HPDE6-E6E7 (cell line): ENCODE measurements around the gene GLRX.

ENCODE experiments used
- DNase-seq: peaks from one replicate; pipeline ENCODE4 v3.0.0; 2011; ENCODE audit warnings: missing footprints; ENCODE audit errors: extremely low spot score

Gene GLRX

DNA sequence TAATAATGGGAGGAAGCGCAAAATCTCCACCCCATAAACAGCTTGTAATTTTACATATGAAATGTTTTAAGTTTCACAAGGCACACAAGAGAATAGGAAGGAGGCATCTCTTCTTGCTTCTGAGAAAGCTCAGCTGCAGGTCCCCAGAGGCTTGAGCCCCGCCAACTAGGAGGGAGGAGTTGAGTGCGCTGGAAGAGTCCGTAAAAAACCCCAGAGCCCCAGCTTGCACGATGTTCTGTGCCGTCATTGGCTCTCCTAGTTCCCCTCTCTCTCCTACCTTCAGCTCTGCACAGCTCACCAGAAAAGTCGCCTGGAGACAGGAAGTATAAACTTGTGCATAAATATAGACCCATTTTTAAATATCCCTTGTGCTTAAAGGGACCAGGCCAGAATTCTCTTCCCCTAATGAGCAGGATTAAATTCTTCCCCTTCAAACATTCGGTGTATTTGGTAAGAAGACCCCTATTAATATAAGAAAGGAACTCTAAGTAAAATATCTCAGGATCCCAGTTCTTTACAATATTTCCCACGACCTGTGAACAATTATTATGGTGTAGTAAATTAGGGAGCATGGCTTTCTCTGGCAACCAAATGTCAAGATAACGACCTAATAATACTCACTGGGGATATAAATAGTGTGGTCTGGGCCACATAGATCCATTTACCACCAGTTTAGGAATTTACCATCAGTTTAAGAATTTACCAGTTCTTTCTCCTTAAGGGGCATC is 13.7 kb downstream of the GLRX start:
- DNase-seq = no peak

DNA sequence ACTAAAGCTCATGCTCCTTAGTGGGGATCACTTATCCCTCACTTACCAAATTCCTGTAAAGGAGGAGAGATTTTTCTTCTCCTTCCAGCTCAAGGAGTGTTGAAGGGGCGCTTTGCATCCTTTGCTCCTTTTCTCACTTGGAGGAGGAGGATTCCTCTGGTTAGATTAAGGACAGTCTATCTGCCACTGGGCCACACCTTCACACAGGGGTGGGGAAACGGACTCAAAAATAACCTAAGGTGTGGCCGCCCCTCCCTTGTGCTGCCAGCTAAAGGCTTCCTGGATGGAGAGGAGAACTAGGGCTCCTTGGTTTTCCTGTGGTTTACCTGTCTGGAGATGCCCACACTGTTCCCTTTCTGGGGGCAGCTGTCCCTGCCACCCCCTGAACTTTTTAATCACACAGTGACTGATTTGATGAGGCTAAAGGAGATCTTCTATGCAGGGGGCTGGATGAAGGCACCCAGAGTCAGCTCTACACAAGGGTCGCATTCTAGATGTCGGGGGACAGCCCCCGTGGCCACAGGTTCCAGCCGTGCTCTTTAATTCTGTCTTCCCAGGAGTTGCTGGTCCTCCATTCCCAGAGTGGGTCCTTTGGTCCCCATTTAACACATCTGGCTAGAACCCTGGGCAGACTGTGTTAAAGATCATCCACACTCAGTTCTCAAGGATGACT is 14.4 kb downstream of the GLRX start:
- DNase-seq = no peak

DNA sequence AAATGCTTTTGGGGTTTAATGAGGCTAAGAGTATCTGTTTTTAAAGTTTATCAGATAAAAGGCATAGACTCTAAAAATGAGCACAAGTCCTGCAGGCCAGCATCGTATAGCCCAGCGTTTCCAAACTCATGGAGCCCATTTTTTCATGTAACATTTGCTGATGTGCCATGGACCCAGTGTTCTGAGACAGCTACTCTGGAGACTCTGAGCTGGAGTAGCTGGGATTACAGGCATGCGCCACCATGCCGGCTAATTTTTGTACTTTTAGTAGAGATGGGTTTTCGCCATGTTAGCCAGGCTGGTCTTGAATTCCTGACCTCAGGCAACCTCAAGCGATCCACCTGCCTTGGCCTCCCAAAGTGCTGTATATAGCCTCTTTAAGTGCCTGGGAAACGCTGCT is 15.8 kb downstream of the GLRX start:
- no peak for DNase-seq

DNA sequence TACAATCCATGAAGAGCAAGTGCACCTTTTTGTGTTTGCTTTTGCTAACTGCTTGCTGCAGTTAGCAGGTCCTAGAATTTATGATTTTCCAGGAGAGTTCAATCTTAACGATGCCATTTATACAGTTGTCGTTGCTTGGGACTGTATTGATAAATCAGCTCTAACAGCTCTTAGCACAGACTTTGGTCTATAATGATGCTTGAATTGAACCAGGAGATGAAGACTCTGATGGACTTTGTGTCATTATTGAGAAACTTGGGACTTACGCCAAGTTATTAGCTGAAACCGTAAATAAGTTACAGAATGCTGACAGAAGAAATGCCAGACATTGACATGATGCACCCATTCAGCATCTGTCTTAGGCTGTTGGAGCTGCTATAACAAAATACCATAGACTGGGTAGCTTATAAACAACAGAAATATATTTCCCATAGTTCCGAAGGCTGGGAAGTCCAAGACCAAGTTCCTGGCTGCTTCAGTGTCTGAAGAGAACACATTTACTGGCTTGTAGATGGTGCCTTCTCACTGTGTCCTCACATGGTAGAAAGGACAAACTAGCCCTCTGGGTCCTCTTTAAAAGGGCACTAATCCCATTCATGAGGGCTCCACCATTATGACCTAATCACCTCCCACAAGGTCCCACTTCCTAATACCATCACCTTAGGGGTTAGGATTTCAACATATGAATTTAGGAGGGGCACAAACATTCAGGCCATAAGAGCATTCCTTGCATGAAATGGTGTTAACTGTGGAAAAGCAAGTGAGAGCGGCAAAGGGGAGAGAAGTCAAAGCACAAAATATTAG is 17.6 kb downstream of the GLRX start:
- DNase-seq = no peak

DNA sequence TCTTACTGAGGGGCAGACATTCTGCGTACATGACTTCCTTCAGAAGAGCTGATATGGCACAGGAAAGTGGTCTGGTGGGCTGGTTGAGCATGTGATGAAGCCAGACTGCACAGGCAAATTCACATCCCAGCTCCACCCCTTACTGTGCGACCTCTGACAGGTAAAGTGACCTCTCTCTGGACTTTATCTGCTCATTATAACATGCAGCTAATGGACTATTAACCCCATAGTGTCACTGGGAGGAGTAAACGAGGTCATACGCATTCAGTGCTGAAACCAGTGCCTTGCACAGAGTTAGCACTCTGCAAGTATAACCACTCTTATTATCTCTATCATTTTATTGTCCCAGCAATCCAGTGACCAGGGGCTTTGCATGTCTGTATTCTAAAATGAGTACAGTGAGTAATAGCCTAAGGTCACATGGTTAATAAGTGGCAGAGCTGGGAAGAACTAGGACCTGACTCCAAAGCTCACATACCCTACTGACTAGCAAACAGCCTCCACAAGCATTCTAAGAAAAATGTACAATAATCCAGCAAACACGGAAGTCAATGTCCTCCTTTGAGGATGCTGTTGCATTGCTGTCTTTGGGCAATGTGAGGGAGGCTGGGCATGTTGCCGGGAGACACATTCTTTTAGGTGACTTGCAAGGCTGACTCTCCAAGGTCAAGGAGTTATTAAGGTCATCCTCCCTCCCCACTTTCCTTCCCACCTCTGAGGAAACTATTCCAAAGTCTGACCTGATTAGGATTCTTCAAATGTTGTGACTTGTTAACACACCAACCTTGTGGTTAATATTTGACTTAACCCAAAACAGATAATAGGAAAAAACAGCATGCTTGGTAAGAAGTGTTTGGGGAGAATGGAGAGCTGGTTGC is 19.0 kb downstream of the GLRX start:
- DNase-seq = no peak

DNA sequence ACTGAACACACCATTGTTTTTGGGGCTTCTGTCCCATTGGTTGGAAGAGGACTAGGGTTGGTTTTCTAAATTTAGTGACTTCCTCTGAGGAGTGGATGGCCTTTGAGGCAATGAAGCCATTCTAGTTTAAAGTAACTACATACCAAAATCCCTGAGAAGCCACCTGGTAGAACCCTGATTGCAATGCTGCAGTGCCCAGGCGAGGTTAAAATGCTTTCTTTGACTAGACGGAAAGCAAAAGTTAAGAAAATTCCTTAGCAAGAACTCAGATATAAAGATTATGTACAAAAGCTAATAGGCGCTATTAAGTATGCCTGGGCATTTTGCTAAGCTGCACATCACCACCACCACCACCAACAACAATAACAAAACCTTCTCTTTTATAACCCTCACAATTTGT is 20.6 kb downstream of the GLRX start:
- no peak for DNase-seq

DNA sequence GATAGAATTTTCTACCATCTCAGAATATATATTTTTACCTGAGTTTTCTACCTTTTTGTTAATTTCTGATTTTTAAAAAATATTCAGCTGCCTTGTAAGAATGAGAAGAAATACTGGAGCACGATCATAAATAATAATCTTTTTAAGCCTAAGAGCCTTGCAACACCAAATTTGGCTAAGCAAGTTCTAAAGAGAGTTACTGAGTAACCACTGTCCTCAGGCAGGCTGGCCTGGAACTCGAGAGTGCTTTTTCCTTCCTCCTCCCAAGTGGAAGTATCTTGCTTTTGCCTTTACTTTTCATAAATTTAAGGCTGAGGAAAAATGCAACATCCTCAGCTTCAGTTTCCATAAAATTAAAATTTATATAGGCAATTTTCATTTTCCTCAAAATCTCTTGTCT is 21.0 kb downstream of the GLRX start:
- no peak for DNase-seq

DNA sequence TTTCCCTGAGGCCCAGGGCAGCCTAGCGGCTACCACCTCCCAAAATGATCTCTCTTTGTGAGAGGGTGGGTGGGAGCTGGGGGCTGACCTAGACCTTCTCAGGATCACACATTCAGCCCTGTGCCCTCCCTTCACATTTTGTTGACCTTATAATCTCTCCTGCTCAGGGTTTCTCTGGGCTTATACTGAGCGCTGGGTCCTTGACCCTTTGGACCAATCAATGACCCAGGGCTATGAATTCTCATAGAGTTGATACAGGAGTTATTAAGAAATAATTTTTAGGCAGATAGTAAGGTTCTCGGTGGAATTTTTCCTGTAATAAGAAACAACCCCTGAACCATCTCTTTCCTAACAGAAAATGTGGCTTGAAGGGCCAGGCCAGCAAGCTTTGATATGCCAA is 22.0 kb downstream of the GLRX start:
- DNase-seq = no peak

DNA sequence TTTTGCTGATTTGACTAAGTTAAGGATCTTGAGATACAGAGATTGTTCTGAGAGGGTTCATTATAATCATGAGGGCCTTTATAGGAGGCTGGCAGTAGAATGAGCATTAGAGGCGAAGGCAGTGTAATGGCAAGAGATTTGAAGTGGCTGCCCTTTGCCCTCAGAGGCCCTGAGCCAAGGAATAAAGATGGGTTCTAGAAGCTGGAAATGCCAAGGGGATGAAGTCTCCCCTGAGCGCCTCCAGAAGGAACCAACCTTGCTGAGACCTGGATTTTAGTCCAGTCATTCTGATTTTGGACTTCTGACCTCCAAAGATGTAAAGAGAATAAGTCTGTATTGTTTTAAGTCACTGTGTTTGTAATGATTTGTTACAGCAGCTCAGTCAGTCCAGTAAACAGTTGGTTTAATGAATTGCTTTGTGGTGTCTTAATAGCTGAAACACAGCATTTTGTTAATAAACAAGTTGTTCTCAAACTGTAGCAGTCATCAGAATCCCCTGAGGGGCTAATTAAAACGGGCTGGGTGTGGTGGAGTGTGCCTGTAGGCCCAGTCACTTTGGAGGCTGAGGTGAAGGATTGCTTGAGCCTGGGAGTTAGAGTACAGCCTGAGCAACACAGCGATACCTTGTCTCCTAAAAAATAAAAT is 23.2 kb downstream of the GLRX start:
- DNase-seq = no peak

DNA sequence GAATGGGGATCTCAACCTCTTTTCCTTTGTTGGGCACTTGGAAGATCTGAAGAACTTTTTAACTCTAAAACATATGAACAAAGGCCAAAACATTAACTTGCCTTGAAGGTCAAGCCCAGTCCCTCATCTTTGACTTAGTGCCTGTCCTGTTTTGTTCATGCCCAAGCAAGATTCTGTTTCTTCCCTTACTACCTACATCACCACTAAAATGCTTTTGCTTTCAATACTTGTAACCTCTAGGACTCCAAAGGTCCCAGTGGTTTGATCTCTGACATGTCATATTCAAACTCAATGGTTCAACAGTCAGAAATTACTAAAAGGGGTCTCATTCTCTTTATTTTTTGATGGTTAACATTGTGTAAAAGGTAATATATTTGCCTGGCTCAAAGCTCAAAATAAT is 24.0 kb downstream of the GLRX start:
- no peak for DNase-seq

DNA sequence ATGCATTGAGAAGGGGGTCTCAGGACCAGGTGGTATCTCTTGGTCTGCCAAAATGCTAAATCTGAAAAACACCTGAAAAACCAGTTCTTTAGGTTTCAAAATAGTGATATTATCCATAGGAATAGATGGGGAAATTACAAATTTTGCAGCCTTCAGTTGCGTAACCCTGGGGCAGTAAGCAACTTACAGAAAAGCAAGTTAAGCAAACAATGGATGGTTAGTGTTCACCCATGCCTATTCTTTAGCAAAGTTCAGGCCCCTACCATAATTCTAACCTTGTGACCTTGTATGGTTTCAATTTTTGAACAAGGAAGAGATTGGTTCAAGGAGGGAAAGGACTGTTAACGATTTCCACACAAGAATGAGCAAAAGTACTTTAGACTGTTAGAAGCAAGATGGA is 24.5 kb downstream of the GLRX start:
- DNase-seq = no peak

DNA sequence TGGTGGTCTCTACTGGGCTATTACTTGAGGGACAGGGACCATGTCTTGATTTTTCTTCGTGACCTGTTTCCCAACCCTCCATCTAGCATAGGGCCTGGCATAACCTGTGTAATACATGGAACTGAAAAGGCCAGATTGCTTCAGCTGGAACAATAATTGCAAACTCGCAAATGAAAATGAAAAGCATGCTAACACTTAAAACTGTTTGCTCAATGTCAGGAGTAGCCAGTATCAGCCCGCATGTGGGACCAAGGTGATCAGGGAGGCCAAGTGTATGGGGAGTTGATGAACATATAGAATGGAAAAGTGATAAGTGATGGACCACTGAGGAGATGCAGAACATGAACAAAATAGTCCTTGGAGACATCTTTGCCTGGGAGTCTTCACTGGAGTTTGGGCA is 25.2 kb downstream of the GLRX start:
- DNase-seq = no peak

DNA sequence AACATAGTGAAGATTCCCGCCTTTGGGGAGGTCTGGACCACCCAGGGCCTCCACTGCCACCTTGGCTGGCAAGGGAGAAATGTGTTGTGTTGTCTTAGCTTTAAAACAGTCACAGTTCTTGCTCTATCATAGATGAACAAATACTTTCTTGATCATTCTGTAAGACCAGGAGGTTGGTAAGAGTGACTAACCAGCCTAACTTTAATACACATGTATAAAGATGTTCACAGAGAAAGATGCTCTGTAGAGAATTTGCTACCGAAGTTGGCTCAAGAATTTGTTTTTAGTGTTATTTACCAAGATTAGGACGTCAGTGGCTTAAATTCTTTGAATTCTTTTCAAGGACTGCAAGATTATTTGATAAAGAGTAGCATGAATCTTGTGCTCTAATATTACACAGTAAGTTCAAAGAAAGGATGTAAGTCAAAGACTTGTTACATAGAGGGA is 28.4 kb downstream of the GLRX start:
- DNase-seq = no peak

DNA sequence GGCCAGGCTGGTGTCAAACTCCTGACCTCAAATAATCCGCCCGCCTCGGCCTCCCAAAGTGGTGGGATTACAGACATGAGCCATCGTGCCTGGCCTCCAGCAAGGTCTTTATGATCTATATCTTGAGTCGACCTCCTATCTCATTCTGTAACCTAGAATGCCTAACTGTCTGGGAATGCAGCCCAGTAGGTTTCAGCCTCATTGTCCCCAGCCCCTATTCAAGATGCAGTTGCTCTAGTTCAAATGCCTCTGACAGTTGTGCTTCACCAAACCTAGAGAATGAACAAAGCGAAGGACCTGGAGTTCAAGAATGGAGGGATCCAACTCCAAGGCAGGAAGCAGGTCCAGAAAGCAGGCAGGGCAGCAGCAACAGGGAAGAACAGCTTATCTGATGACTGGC is 30.8 kb downstream of the GLRX start:
- DNase-seq = no peak

DNA sequence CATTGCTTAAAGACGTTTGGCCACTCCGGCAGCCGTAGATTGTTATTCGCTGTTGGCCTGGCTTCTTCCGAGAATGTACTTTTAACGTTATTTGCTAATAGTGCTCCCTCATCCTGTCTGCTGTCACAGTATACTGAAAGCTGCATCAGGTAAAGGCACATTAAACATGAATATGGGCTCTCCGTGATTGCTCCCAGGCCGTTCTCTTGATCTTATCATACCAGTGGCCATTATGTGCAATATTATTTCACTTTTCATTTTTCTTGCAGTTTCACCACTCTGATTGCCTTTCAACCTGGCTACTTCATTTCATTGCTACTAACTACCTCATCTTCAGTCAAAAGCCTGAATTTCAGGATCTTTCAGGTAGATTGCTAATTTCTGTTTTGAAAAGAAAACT is 34.0 kb downstream of the GLRX start:
- DNase-seq = no peak

DNA sequence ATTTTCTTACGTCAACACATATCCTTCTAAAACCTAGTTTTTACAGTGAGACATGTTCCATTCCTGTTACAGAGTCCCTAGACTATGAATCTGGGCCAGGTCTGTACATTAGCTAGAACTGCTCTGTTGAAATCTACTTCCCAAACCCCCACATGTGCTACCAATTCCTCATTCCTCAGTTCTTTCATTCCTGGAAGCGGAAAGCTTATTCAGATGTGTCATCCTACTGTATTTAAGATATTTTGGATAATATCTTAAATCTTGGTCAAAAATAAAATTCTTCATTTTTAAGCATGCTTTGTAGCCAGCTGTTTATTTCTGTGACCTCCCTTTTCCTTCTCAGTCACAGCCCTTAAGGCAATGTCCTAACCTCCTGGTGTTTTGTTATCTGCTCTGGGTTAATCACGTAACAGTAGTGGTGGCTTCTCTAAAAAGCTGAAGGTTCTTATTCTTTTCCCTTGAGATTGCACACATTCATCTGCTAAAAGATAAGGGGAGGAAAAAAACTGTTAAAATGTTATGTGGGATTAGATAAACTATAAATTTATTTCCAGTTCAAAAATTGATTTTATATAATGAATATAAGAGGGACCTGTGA is 35.6 kb downstream of the GLRX start:
- DNase-seq = no peak

DNA sequence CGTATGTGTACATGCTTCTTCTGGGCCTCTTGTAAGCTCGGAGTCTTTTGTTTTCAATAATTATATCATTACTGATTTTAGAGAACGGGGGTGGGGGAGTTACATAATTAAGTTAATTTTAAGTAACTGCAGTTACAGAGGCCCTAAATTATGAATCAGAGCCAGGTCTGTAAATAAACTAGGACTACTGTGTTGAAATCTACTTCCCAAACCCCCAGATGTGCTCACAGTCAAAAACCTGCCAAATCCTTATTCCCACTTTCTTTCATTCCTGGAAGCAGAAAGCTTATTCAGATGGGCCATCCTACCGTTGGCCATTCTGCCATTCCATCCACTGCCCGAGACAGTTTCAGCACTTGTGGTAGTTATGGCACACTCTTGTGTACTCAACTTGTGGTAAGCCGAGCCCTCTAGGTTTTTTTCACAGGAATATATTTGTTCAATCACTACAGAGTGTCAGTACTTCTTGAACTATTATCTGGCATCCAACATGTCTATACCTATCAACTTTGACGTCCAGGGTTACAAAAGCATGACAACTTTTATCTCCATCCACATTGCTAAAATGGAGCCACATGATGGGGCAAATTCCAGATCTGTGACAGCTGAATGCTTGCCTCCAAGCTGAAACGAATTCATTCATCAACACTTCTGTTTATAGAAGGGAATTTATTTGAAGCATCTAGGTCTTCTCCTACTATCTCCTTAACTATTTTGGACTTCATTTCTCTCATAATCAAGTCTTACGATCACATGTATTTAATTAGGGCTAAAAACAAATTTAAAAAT is 37.8 kb downstream of the GLRX start:
- no peak for DNase-seq

DNA sequence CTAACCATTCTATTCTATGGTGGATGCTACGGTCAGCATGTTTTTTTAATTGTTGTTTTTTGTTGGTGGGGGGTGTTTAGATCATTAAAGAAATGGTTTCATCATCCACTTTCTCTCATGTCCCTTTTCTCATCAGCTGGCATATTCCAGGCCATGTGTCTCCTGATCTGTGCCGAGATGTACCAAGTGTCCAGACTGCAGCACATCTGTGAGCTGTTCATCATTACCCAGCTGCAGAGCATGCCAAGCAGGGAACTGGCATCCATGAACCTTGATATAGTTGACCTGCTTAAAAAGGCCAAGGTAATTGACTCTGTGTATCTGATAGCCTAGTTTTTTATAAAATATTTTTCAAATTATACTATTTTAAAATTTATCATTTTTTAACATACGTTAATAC is 38.9 kb downstream of the GLRX start:
- DNase-seq = no peak

DNA sequence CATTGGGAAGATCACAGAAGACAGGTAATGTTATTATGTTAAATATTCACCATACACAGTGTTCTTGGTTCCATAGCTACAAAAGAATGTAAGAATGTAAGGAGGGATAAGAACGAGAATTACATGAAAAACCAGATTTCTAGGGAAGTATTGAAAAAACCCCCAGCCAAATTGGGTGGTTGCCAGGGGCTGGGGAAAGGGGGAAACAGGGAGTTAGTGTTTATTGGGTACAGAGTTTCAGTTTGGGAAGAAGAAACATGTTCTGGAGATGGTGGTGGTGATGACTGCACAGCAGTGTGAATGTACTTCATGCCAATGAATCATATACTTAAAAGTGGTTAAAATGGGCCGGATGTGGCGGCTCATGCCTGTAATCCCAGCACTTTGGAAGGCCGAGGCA is 40.3 kb downstream of the GLRX start:
- no peak for DNase-seq

DNA sequence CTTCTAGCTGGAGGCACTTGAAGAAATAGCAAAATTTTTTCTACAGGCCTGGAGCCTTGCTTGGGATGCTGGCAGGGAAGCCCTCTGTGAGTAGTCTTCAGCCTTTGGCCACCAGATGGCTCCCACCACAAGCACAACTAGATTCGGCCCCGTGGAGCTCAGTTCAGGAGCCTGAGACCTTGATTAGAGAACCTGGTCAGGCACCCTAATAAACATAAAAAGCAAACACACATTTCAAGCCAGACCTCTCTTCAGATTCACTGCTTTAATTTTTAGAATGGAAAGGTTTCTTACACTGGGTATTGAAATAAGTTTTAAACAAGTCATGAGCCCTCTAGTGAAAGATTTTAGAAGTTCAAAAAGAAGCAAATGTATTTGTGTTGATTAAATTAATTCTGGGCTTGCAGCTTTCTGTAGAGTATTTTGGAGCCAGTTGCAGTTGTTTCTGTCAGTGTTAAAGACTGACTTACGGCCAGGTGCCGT is 41.4 kb downstream of the GLRX start:
- DNase-seq = peak; percentile 69
